ENCODE data around the gene SCAPER.

SCAPER gene

GRCh38 chr15:76384409-76384808 is 520.7 kb downstream of the SCAPER start:
- Histone ChIP-seq H3K36me3 (no peaks in the 10 kb centered on the region), H3K4me3 (ENCODE audit: low read depth, low read length) (no peak overlapping the region), H3K4me1 (no peaks in the 10 kb centered on the region), H3K9me3 (0 out of 2 replicates have a peak, but pooled peaks cover 3% of the 10 kb centered on the region), H3K27me3 (no peaks in the 10 kb centered on the region)
- no peak for DNase-seq
- TF ChIP-seq, protein P1, sequence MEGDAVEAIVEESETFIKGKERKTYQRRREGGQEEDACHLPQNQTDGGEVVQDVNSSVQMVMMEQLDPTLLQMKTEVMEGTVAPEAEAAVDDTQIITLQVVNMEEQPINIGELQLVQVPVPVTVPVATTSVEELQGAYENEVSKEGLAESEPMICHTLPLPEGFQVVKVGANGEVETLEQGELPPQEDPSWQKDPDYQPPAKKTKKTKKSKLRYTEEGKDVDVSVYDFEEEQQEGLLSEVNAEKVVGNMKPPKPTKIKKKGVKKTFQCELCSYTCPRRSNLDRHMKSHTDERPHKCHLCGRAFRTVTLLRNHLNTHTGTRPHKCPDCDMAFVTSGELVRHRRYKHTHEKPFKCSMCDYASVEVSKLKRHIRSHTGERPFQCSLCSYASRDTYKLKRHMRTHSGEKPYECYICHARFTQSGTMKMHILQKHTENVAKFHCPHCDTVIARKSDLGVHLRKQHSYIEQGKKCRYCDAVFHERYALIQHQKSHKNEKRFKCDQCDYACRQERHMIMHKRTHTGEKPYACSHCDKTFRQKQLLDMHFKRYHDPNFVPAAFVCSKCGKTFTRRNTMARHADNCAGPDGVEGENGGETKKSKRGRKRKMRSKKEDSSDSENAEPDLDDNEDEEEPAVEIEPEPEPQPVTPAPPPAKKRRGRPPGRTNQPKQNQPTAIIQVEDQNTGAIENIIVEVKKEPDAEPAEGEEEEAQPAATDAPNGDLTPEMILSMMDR (IDR thresholded peaks at IDR 0.05; ENCODE audit: low read depth, low read length) = no peak

DNA sequence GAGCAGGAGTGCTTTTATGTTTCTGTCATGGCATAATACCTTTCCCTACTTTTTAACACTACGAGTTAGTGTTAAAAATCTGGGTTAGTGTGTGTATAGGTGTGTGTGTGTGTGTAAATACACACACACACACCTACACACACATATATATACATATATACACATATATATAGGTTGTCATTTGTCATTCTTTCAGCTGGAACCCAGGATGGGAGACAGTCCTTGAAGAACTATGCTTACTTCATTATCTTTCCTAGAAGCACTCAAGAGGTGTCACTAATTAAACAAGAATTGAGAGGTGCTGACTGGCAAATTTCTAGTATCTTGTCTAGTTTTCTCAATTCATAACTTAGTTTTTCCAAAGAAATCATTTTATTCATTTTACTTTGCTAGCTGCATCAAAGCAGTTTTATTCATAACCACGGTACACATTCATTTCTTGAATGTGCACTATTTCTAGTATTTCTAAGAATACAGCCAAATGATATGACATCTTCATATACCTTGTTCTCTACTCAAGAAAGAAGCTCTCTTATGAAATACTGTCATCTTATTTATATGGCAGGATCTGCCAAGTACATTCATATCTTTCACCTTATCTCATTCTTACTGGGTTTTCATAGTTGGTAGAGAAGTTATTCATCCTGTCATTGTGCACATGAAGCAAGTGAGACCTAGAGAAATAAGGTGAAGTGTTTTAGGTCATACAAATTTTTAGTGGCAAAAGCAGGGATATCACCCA is 522.0 kb downstream of the SCAPER start:
- TF ChIP-seq, protein P1 (IDR thresholded peaks at IDR 0.05; ENCODE audit: low read depth, low read length) = no peak
- Histone ChIP-seq H3K4me1 (no peaks in the 10 kb centered on the region), H3K27me3 (no peaks in the 10 kb centered on the region), H3K4me3 (ENCODE audit: low read depth, low read length) (no peak overlapping the region), H3K36me3 (no peaks in the 10 kb centered on the region), H3K9me3 (0 out of 2 replicates have a peak, but pooled peaks cover 3% of the 10 kb centered on the region)
- no peak for DNase-seq

GRCh38 chr15:76381366-76381765 is 523.8 kb downstream of the SCAPER start:
- no peak for DNase-seq
- 0 out of 2 replicates have a peak, but pooled peaks cover 3% of the 10 kb centered on the region for H3K9me3 ChIP-seq
- no peaks in the 10 kb centered on the region for H3K36me3 ChIP-seq
- H3K4me1 ChIP-seq = no peaks in the 10 kb centered on the region
- no peaks in the 10 kb centered on the region for H3K27me3 ChIP-seq
- TF ChIP-seq, protein P1 (IDR thresholded peaks at IDR 0.05; ENCODE audit: low read depth, low read length) = no peak
- no peak overlapping the region for H3K4me3 ChIP-seq (ENCODE audit: low read depth, low read length)

DNA sequence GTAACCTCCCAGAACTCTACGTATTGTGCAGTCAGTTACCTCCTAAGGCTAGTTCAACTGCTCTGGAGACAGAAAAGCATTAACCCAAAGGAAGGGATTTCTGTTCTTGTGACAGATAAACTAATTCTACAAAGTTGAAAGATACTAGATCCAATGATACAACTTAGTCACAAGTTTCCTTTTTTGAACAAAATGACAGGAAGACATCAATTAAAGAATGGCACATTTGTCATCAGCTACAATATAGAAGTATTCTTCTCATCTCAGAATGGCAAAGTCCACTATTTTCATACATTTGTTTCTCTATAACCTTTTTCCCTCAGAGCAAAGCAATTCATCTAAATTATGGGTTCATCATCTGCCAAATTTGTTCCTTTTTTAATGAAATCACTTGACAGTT is 524.9 kb downstream of the SCAPER start:
- no peaks in the 10 kb centered on the region for H3K27me3 ChIP-seq
- H3K4me1 ChIP-seq = no peaks in the 10 kb centered on the region
- TF ChIP-seq, protein P1 (IDR thresholded peaks at IDR 0.05; ENCODE audit: low read depth, low read length) = no peak
- H3K4me3 ChIP-seq (ENCODE audit: low read depth, low read length) = no peak overlapping the region
- no peaks in the 10 kb centered on the region for H3K36me3 ChIP-seq
- DNase-seq = no peak
- H3K9me3 ChIP-seq = no peaks in the 10 kb centered on the region

DNA sequence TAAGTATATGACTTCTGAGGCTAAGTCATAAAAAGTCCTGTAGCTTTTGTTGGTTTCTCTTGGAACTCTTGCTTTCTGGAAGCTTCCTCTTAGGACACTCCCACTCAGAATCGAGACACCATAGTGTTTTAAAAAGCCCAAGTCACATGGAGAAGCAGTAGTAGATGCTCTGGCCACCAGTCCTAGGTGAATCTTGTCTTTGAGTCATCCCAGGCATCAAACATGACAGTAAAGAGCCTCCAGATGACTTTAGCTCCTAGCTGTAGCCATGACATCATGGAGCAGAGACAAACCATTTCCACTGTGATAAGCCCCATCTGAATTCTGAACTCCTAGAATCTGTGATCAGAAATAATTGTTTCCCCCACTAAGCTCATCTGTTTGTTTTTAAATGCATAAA is 526.4 kb downstream of the SCAPER start:
- no peaks in the 10 kb centered on the region for H3K9me3 ChIP-seq
- H3K36me3 ChIP-seq = no peaks in the 10 kb centered on the region
- no peaks in the 10 kb centered on the region for H3K4me1 ChIP-seq
- TF ChIP-seq, protein P1 (IDR thresholded peaks at IDR 0.05; ENCODE audit: low read depth, low read length) = no peak
- no peak overlapping the region for H3K4me3 ChIP-seq (ENCODE audit: low read depth, low read length)
- no peak for DNase-seq
- no peaks in the 10 kb centered on the region for H3K27me3 ChIP-seq

DNA sequence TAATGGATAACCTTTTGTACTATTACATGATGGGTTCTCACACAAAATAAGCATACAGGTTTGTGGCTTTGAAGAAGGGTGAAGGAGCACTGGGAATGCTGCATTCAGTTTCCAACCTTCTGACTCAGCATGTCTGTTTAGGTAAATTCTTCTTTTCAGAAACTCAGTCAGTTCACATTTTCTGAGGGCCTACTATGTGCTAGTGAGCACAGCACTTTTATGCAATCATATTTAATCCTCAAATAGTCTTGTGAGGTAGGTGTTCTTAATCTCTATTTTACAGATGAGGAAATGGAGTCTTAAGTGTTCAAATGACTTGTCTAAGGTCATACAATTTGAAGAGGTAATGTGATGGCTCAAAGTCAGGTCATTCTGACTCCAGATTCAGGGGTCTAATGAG is 527.4 kb downstream of the SCAPER start:
- no peak for DNase-seq
- TF ChIP-seq, protein P1 (IDR thresholded peaks at IDR 0.05; ENCODE audit: low read depth, low read length) = no peak
- Histone ChIP-seq H3K4me1 (no peaks in the 10 kb centered on the region), H3K36me3 (no peaks in the 10 kb centered on the region), H3K4me3 (ENCODE audit: low read depth, low read length) (no peak overlapping the region), H3K9me3 (no peaks in the 10 kb centered on the region), H3K27me3 (no peaks in the 10 kb centered on the region)

Measured in BE2C (cell line).